T-cell (primary cell): ENCODE data around the gene TSPAN18. TPM values are rescaled to one million over a fixed set of nuclear protein-coding genes. Genes with fewer than 3 reads are reported as not detected.

Experiments
- ATAC-seq, 4 experiments: fragments of 200-7000 bp in 3 of 4; fragments of 150-1000 bp in 1 of 4; cut with Tn5 transposase; replicated peaks in 1 of 4; 1 replicate in 3 of 4; 2 replicates in 1 of 4; pipeline ENCODE4 v1.10.0; 2021; ENCODE audit warnings: moderate library complexity in 3 of 4, mild to moderate bottlenecking in 2 of 4, moderate number of reproducible peaks in 1 of 4
- CTCF ChIA-PET, 2 donors: fragments of 300-600 bp; sonication (Branson Sonifier 250); formaldehyde crosslinking; loops; one replicate each; lab custom pipeline; 2022; ENCODE audit warnings: antibody characterized with exemption in 2 of 2; lab: Charles Lee
- POLR2A ChIA-PET, 2 donors: fragments of 300-600 bp; sonication (Branson Sonifier 250); formaldehyde crosslinking; loops; one replicate each; lab custom pipeline; 2022; ENCODE audit warnings: antibody characterized with exemption in 2 of 2; lab: Charles Lee
- DNase-seq, 35 experiments: peaks; one replicate each; pipeline versions ENCODE4 v3.0.0 to v3.0.0-alpha.2; 2013 to 2023
- H3K27ac ChIP-seq: one replicate; pipeline ENCODE4 v1.5.1; 2013; ENCODE audit warnings: low read length
- H3K27me3 ChIP-seq, 2 experiments: replicated peaks in 1 of 2; 1 replicate in 1 of 2; 2 replicates in 1 of 2; pipeline versions ENCODE4 v1.6.1 to v1.7.0; 2013; ENCODE audit warnings: low read length in 1 of 2, mixed read lengths in 1 of 2; ENCODE audit not compliant: control insufficient read depth in 2 of 2, insufficient read depth in 2 of 2; ENCODE audit errors: extremely low read depth in 1 of 2
- H3K36me3 ChIP-seq, 2 donors: 1 replicate in 1 of 2; 2 replicates in 1 of 2; pipeline versions ENCODE4 v1.6.1 to v1.7.0; 2013; ENCODE audit warnings: low read length in 1 of 2; ENCODE audit not compliant: control insufficient read depth in 2 of 2, insufficient read depth in 1 of 2; ENCODE audit errors: extremely low read depth in 1 of 2
- H3K4me1 ChIP-seq, 2 experiments: 1 replicate in 1 of 2; 2 replicates in 1 of 2; pipeline versions ENCODE4 v1.6.1 to v1.7.0; 2013; ENCODE audit warnings: low read length in 2 of 2, mixed read lengths in 1 of 2; ENCODE audit not compliant: insufficient read depth in 2 of 2, control insufficient read depth in 1 of 2; ENCODE audit errors: extremely low read depth in 1 of 2
- H3K4me3 ChIP-seq, 2 donors: 1 replicate in 1 of 2; 2 replicates in 1 of 2; pipeline versions ENCODE4 v1.5.1 to v1.7.0; 2013; ENCODE audit warnings: mild to moderate bottlenecking in 2 of 2, low read length in 1 of 2, moderate library complexity in 1 of 2; ENCODE audit not compliant: control insufficient read depth in 1 of 2; ENCODE audit errors: extremely low read depth in 1 of 2
- H3K9me3 ChIP-seq: 2 replicates; pipeline ENCODE4 v1.7.0; 2013
- H3K27ac Mint-ChIP-seq, 2 donors: one replicate each; pipeline ENCODE4 v1.8.0; 2020 to 2021; ENCODE audit warnings: mild to moderate bottlenecking in 2 of 2, mixed read lengths in 2 of 2
- H3K27me3 Mint-ChIP-seq, 2 donors: one replicate each; pipeline ENCODE4 v1.8.0; 2021 to 2022; ENCODE audit warnings: mixed read lengths in 2 of 2
- H3K36me3 Mint-ChIP-seq: one replicate; pipeline ENCODE4 v1.8.0; 2021; ENCODE audit warnings: mixed read lengths
- H3K4me1 Mint-ChIP-seq, 3 donors: one replicate each; pipeline ENCODE4 v1.8.0; 2020 to 2022; ENCODE audit warnings: mixed read lengths in 3 of 3, mild to moderate bottlenecking in 1 of 3
- H3K4me3 Mint-ChIP-seq, 3 donors: one replicate each; pipeline ENCODE4 v1.8.0; 2020 to 2022; ENCODE audit warnings: mild to moderate bottlenecking in 3 of 3, mixed read lengths in 3 of 3, moderate library complexity in 3 of 3
- H3K9me3 Mint-ChIP-seq, 3 donors: one replicate each; pipeline ENCODE4 v1.8.0; 2020 to 2022; ENCODE audit warnings: mixed read lengths in 3 of 3
- WGBS: methylation state at CpG from one replicate; pipeline ENCODE4 v1.1.5; 2013; ENCODE audit warnings: missing lambda C conversion rate; ENCODE audit not compliant: insufficient coverage; 5-methylcytosine and 5-hydroxymethylcytosine counted together
- total RNA-seq, 35 experiments: library from RNA in 6 of 35; stranded (reverse) in 6 of 35; fragments of 120-200 nt in 1 of 35; gene quantifications; one replicate each; pipeline versions ENCODE4 v1.2.1 to v1.2.4 and lab custom pipeline; 2013 to 2026

The TSPAN18 gene, protein sequence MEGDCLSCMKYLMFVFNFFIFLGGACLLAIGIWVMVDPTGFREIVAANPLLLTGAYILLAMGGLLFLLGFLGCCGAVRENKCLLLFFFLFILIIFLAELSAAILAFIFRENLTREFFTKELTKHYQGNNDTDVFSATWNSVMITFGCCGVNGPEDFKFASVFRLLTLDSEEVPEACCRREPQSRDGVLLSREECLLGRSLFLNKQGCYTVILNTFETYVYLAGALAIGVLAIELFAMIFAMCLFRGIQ
- total RNA-seq: 10 to 100 TPM; 18.4 to 59.1 (median 25.7) TPM
- total RNA-seq (2013): 28.4 TPM
- 1.3 to 44.1 (median 7.6) reads per million in 29 experiments for total RNA-seq (lab: John Stamatoyannopoulos, UW)

GRCh38 chr11:44726283-44727113 is at the start of gene TSPAN18:
TSS of gene TSPAN18 (plus strand) at chr11:44726962. CDS start at chr11:44906417, 179,455 bp downstream.
- H3K27me3 ChIP-seq: peaks cover 6 to 27% of the 10 kb centered on the region in 2 experiments
- ATAC-seq: peak; percentile 51 to 67 (median 62)
- peak within 1 kb of the TSS; percentile 70 to 84 for H3K4me3 ChIP-seq

DNA sequence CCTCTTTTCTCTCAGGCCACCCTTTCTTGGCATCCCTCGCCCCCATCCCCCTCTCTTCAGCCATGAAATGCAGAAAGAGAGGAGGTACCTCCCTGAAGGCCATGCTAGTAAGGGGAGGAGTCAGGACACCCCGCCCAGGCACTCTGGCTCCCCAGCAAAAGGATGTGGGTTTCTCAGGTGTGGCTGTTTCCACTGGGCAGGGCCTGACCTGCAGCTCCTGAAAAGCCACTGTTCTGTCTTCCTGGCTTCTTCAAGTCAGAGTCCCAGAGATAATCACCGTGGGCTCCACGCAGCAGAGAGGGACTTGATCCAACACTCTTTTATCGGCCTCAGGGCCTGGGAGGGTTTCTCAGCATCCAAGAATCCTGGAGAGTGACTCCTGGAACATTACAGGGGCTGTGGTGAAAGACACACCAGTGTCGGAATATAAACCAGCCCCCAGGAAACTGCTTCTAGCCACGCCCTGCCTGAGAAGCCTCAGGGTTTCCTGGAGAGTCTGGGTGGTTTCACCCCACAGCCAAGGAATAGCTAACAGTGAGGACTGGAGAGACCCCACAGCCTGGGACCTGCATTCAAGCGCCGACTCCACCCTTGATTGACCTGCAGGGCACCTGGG is 45.7 kb upstream of the TSPAN18 start:
- H3K27ac ChIP-seq: peak overlapping the region; percentile 22
- no peaks in the 10 kb centered on the region for H3K9me3 Mint-ChIP-seq
- peak overlapping the region; percentile 70 to 81 (median 72) for H3K4me3 Mint-ChIP-seq
- DNase-seq (peak in 33 of 35 experiments; percentile 13 to 76 (median 37)), ATAC-seq (peak; percentile 90 to 98 (median 96))
- peaks cover 10 to 34% of the 10 kb centered on the region in 2 experiments for H3K4me1 ChIP-seq
- peaks cover 46 to 67% (median 54%) of the 10 kb centered on the region in 3 donors for H3K4me1 Mint-ChIP-seq
- H3K27ac Mint-ChIP-seq: peak overlapping the region; percentile 60 to 77
- 17% methylated on average over 4 of the region's 9 CpGs for WGBS
- H3K36me3 Mint-ChIP-seq: no peaks in the 10 kb centered on the region
- peak overlapping the region; percentile 39 to 41 for H3K4me3 ChIP-seq
- ChIA-PET POLR2A (interaction anchor here in 1 of 2 donors (0.6 kb wide), 1 partner anchor 48 kb away, joined by 3 read pairs; no protein-coding TSS in a partner anchor), CTCF (no interaction called here)
- no peaks in the 10 kb centered on the region for H3K27me3 ChIP-seq
- no peaks in the 10 kb centered on the region for H3K27me3 Mint-ChIP-seq
- H3K9me3 ChIP-seq: no peaks in the 10 kb centered on the region
- no peaks in the 10 kb centered on the region for H3K36me3 ChIP-seq

More at GRCh38 chr11:44726283-44727113, at the start of gene TSPAN18:
- Mint-ChIP-seq H3K27me3 (peaks cover 0 to 9% of the 10 kb centered on the region in 2 donors), H3K4me3 (peak within 1 kb of the TSS; percentile 84 to 86 (median 85)), H3K9me3 (no peaks in the 10 kb centered on the region), H3K4me1 (peaks cover 30 to 51% (median 38%) of the 10 kb centered on the region in 3 donors), H3K36me3 (no peaks in the 10 kb centered on the region), H3K27ac (peak within 1 kb of the TSS; percentile 80 to 89)
- POLR2A ChIA-PET: no interaction called here
- Histone ChIP-seq H3K36me3 (no peaks in the 10 kb centered on the region), H3K4me1 (peaks cover 0 to 50% of the 10 kb centered on the region in 2 experiments), H3K27ac (peak within 1 kb of the TSS; percentile 78), H3K9me3 (no peaks in the 10 kb centered on the region)
- CTCF ChIA-PET: interaction anchor here in 1 of 2 donors (1.0 kb wide), 1 partner anchor 12 kb away, joined by 4 read pairs; no protein-coding TSS in a partner anchor
- under 1% methylated on average over 22 of the region's 67 CpGs for WGBS
- DNase-seq: peak in 24 of 35 experiments; percentile 3 to 68 (median 18)

DNA sequence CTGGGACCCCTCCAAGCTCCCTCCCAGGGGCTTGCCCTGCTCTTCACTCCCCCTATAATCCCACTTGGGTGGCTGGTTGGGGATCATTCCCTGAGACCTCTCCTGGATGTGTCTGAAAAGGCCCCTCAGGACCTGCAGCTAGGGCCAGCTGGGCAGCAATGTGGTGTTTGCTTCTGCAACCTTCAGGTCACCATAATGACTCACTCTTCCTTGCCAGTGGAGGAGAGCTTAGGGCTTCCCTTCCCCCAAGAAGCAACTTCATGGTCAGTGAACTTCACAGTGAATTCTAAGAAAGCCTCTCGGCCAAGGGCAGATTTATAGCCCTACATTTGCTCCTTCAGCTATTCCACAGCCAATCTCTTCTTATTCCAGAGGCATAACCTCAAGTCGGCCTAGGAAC is 45.1 kb upstream of the TSPAN18 start:
- ATAC-seq: peak in 2 of 4 experiments; percentile 2 to 9
- peak overlapping the region; percentile 39 to 41 for H3K4me3 ChIP-seq
- H3K4me1 Mint-ChIP-seq: peaks cover 51 to 72% (median 60%) of the 10 kb centered on the region in 3 donors
- no peaks in the 10 kb centered on the region for H3K36me3 ChIP-seq
- H3K36me3 Mint-ChIP-seq: no peaks in the 10 kb centered on the region
- no peak for DNase-seq
- no peaks in the 10 kb centered on the region for H3K27me3 Mint-ChIP-seq
- H3K27ac Mint-ChIP-seq: peak overlapping the region; percentile 60 to 77
- no CpG with 5 or more reads among the region's 2 CpGs for WGBS
- peak overlapping the region; percentile 70 to 81 (median 72) for H3K4me3 Mint-ChIP-seq
- no peaks in the 10 kb centered on the region for H3K9me3 ChIP-seq
- ChIA-PET CTCF (no interaction called here), POLR2A (interaction anchor here in 1 of 2 donors (0.6 kb wide), 1 partner anchor 47 kb away, joined by 3 read pairs; no protein-coding TSS in a partner anchor)
- no peaks in the 10 kb centered on the region for H3K27me3 ChIP-seq
- H3K4me1 ChIP-seq: peaks cover 10 to 34% of the 10 kb centered on the region in 2 experiments
- H3K27ac ChIP-seq: peak overlapping the region; percentile 22
- no peaks in the 10 kb centered on the region for H3K9me3 Mint-ChIP-seq

GRCh38 chr11:44684859-44685281 is 41.9 kb upstream of the TSPAN18 start:
- ATAC-seq: no peak
- Histone ChIP-seq H3K9me3 (no peaks in the 10 kb centered on the region), H3K4me1 (peaks cover 7 to 33% of the 10 kb centered on the region in 2 experiments), H3K27me3 (peaks cover 0 to 2% of the 10 kb centered on the region in 2 experiments), H3K4me3 (no peak overlapping the region), H3K36me3 (no peaks in the 10 kb centered on the region), H3K27ac (no peak overlapping the region)
- 94% methylated on average over 6 of the region's 10 CpGs for whole genome bisulfite sequencing
- Mint-ChIP-seq H3K36me3 (no peaks in the 10 kb centered on the region), H3K9me3 (no peaks in the 10 kb centered on the region), H3K4me1 (peaks cover 56 to 63% (median 57%) of the 10 kb centered on the region in 3 donors), H3K27me3 (no peaks in the 10 kb centered on the region), H3K4me3 (no peak overlapping the region), H3K27ac (no peak overlapping the region)
- no peak for DNase-seq
- ChIA-PET POLR2A (no interaction called here), CTCF (interaction anchor here in 1 of 2 donors (0.8 kb wide), 1 partner anchor 419 kb away, joined by 3 read pairs; no protein-coding TSS in a partner anchor)

GRCh38 chr11:44687388-44687787 is 39.4 kb upstream of the TSPAN18 start:
- Histone ChIP-seq H3K36me3 (no peaks in the 10 kb centered on the region), H3K27ac (no peak overlapping the region), H3K9me3 (no peaks in the 10 kb centered on the region), H3K4me1 (peaks cover 0 to 10% of the 10 kb centered on the region in 2 experiments), H3K27me3 (peaks cover 0 to 2% of the 10 kb centered on the region in 2 experiments), H3K4me3 (no peak overlapping the region)
- ATAC-seq (no peak), DNase-seq (no peak)
- Mint-ChIP-seq H3K4me1 (peaks cover 30 to 38% (median 32%) of the 10 kb centered on the region in 3 donors), H3K36me3 (no peaks in the 10 kb centered on the region), H3K27ac (peak overlapping the region in 1 of 2 donors; percentile 41), H3K4me3 (no peak overlapping the region), H3K9me3 (no peaks in the 10 kb centered on the region), H3K27me3 (no peaks in the 10 kb centered on the region)
- WGBS: 80% methylated on average over 2 of the region's 4 CpGs
- ChIA-PET CTCF (interaction anchor here in 1 of 2 donors (0.6 kb wide), 1 partner anchor 34 kb away, joined by 3 read pairs; no protein-coding TSS in a partner anchor), POLR2A (no interaction called here)
